Uterus (tissue), 2 donors: ENCODE measurements around the gene IQSEC1.

ENCODE experiments used
- CTCF ChIP-seq, 4 experiments: fragments of 200-600 bp in 2 of 4; fragments of 450-650 bp in 2 of 4; sonication (generic) in 2 of 4; IDR thresholded peaks; one replicate each; pipeline ENCODE4 v1.5.1; 2016 to 2019; ENCODE audit warnings: antibody characterized with exemption in 4 of 4, mild to moderate bottlenecking in 2 of 4, moderate library complexity in 1 of 4
- POLR2A ChIP-seq, 2 donors: fragments of 450-650 bp; IDR thresholded peaks; one replicate each; pipeline ENCODE4 v1.6.1; 2016; ENCODE audit warnings: antibody characterized with exemption in 2 of 2, mild to moderate bottlenecking in 1 of 2, moderate library complexity in 1 of 2

GRCh38 chr3:13104511-13104910, 31.3 kb upstream of the IQSEC1 start:
- TF ChIP-seq POLR2A (IDR thresholded peaks at IDR 0.05): no peak
- TF ChIP-seq CTCF (IDR thresholded peaks at IDR 0.05): no peak
